H1 (cell line): ENCODE measurements around the gene POU6F2. TPM values are rescaled to one million over a fixed set of nuclear protein-coding genes. Genes with fewer than 3 reads are reported as not detected.

Experiments used
- CEBPB ChIP-seq: IDR thresholded peaks from 2 replicates; pipeline ENCODE4 v1.6.1; 2012; ENCODE audit warnings: low read depth, low read length
- FOSL1 ChIP-seq: IDR thresholded peaks from 2 replicates; pipeline ENCODE4 v1.6.1; 2011; ENCODE audit warnings: mild to moderate bottlenecking, low read depth, low read length, moderate library complexity; ENCODE audit not compliant: insufficient read depth
- MAFK ChIP-seq: IDR thresholded peaks from 2 replicates; pipeline ENCODE4 v1.6.1; 2012; ENCODE audit warnings: low read depth, mild to moderate bottlenecking, improper control_type of control experiment, low read length
- MAX ChIP-seq: IDR thresholded peaks from 2 replicates; pipeline ENCODE4 v1.6.1; 2012; ENCODE audit warnings: inconsistent platforms
- POLR2AphosphoS5 ChIP-seq: IDR thresholded peaks from 2 replicates; pipeline ENCODE4 v1.6.1; 2011; ENCODE audit warnings: low read depth, low read length
- POU5F1 ChIP-seq: IDR thresholded peaks from 2 replicates; pipeline ENCODE4 v1.6.1; 2011; ENCODE audit warnings: low read depth, mild to moderate bottlenecking, low read length, moderate library complexity
- polyA plus RNA-seq, 7 experiments: library from polyadenylated mRNA; depleted of rRNA in 3 of 7; stranded (reverse) in 5 of 7; unstranded in 2 of 7; fragments of >200 nt in 5 of 7; fragments of 200-250 nt in 2 of 7; gene quantifications; 1 replicate in 5 of 7; 2 replicates in 1 of 7; 4 replicates in 1 of 7; pipeline versions ENCODE4 v1.2.1 to v1.2.3, GENCODE V29; 2011 to 2013; ENCODE audit warnings: missing spikeins in 2 of 7, mixed read lengths in 2 of 7
- total RNA-seq: library from RNA; stranded (reverse); fragmentation: NEBNext Ultra II Directional; extraction: Animal tissue kit (Norgen Biotek cat#: 25700); gene quantifications from 2 replicates; pipeline ENCODE4 v1.2.1, GENCODE V29; 2021

Gene POU6F2
- total and polyA plus RNA-seq, 2 of the 8 experiments (the other 6 are each of a cell fraction or from before 2014, with no cell fraction given) = 1.1 to 2.0 TPM

- TF ChIP-seq POU5F1 (no peak), MAX (no peak), MAFK (no peak), CEBPB (no peak), FOSL1 (no peak), POLR2AphosphoS5 (no peak)
- TF ChIP-seq, all 59 proteins: peak for 0
These were observed 67.5 kb downstream of the POU6F2 start (continued) for GRCh38 chr7:39045231-39045630.
